GM12878 (cell line): ENCODE measurements around the gene C17orf78. TPM values are rescaled to one million over a fixed set of nuclear protein-coding genes. Genes with fewer than 3 reads are reported as not detected.
A peak's percentile ranks its signal among the peaks of the same experiment; 100 is the strongest.

ENCODE experiments used
- ATAC-seq: fragments of 200-7000 bp; cut with Tn5 transposase; 3 replicates; pipeline ENCODE4 v1.9.1; 2020; ENCODE audit warnings: mild to moderate bottlenecking, moderate library complexity
- BruUV-seq: library from RNA; stranded (reverse); fragments of 400-500 nt; replicated peaks from 2 replicates; lab custom pipeline; 2021; lab: Mats Ljungman, UMichigan
- CTCF ChIA-PET: fragments of 300-600 bp; sonication (Branson Sonifier 250); formaldehyde crosslinking; extraction: SDS; loops from one replicate; lab custom pipeline; 2021; ENCODE audit warnings: inconsistent platforms; lab: Yijun Ruan, JAX
- POLR2A ChIA-PET: fragments of 350-600 bp; formaldehyde crosslinking; extraction: SDS; loops from one replicate; lab custom pipeline; 2021; ENCODE audit warnings: inconsistent platforms; lab: Charles Lee
- RAD21 ChIA-PET: fragments of 300-600 bp; sonication (Branson Sonifier 250); formaldehyde crosslinking; loops from one replicate; lab custom pipeline; 2023; ENCODE audit warnings: antibody characterized with exemption; ENCODE audit not compliant: unreplicated experiment; lab: Charles Lee
- SMC1A ChIA-PET: fragments of 300-600 bp; sonication (Branson Sonifier 250); formaldehyde crosslinking; loops from one replicate; lab custom pipeline; 2023; ENCODE audit not compliant: unreplicated experiment, uncharacterized antibody; lab: Charles Lee
- DNase-seq: peaks from one replicate; pipeline ENCODE4 v3.0.0-alpha.2; 2011; ENCODE audit warnings: low read depth, low spot score
- FAIRE-seq: peaks from 3 replicates; lab custom pipeline; 2011; peaks lifted over from hg19 to GRCh38; lab: Jason Lieb, UNC
- H2AFZ ChIP-seq: 2 replicates; pipeline ENCODE4 v1.6.0; 2011; ENCODE audit warnings: low read depth, low read length, control low read depth; ENCODE audit not compliant: control insufficient read depth
- H3K27ac ChIP-seq: 2 replicates; pipeline ENCODE4 v1.5.1; 2011; ENCODE audit warnings: control low read depth; ENCODE audit not compliant: control insufficient read depth, insufficient read depth
- H3K27me3 ChIP-seq, 2 experiments: replicated peaks in 1 of 2; 2 replicates each; pipeline versions ENCODE4 v1.6.0 to v1.6.1; 2011; ENCODE audit warnings: low read length in 1 of 2; ENCODE audit not compliant: control insufficient read depth in 2 of 2, insufficient read depth in 2 of 2
- H3K36me3 ChIP-seq, 2 experiments: 2 replicates each; pipeline ENCODE4 v1.5.1; 2011; ENCODE audit warnings: low read length in 1 of 2; ENCODE audit not compliant: control insufficient read depth in 2 of 2, insufficient read depth in 2 of 2
- H3K4me1 ChIP-seq: 2 replicates; pipeline ENCODE4 v1.6.1; 2011; ENCODE audit warnings: mild to moderate bottlenecking, low read length, moderate library complexity, mixed read lengths; ENCODE audit not compliant: control insufficient read depth, insufficient read depth
- H3K4me2 ChIP-seq: 2 replicates; pipeline ENCODE4 v1.6.0; 2011; ENCODE audit warnings: control low read depth; ENCODE audit not compliant: control insufficient read depth, insufficient read depth
- H3K4me3 ChIP-seq: fragments of 200-600 bp; sonication (generic); 2 replicates; pipeline ENCODE4 v1.5.1; 2016
- H3K79me2 ChIP-seq: 2 replicates; pipeline ENCODE4 v1.6.0; 2011; ENCODE audit warnings: low read length; ENCODE audit not compliant: control insufficient read depth, insufficient read depth
- H3K9ac ChIP-seq: 2 replicates; pipeline ENCODE4 v1.8.0; 2011; ENCODE audit warnings: low read length, control low read depth, mixed read lengths; ENCODE audit not compliant: control insufficient read depth, insufficient read depth
- H3K9me3 ChIP-seq: replicated peaks from 3 replicates; pipeline ENCODE4 v1.5.1; 2011; ENCODE audit warnings: mild to moderate bottlenecking, low read length; ENCODE audit not compliant: control insufficient read depth, insufficient read depth
- H4K20me1 ChIP-seq: 2 replicates; pipeline ENCODE4 v1.6.0; 2011; ENCODE audit not compliant: control insufficient read depth, insufficient read depth
- BCL3 ChIP-seq: IDR thresholded peaks from 2 replicates; pipeline ENCODE4 v1.6.1; 2011; ENCODE audit warnings: borderline replicate concordance, low read depth, mild to moderate bottlenecking, moderate library complexity, low read length; ENCODE audit not compliant: insufficient read depth, poor library complexity, severe bottlenecking
- EGR1 ChIP-seq, 2 experiments: IDR thresholded peaks; 1 replicate in 1 of 2; 2 replicates in 1 of 2; pipeline ENCODE4 v1.6.1; 2011 to 2012; ENCODE audit warnings: low read depth in 2 of 2, low read length in 2 of 2, borderline replicate concordance in 1 of 2, mild to moderate bottlenecking in 1 of 2, moderate library complexity in 1 of 2
- IKZF1 ChIP-seq: fragments of 450-650 bp; conservative IDR thresholded peaks from 2 replicates; pipeline ENCODE4 v1.6.1; 2017; ENCODE audit warnings: antibody characterized with exemption, mild to moderate bottlenecking
- IKZF2 ChIP-seq, 2 experiments: fragments of 450-650 bp; IDR thresholded peaks; 2 replicates each; pipeline ENCODE4 v1.6.1; 2017; ENCODE audit warnings: mild to moderate bottlenecking in 2 of 2, moderate library complexity in 2 of 2
- JUNB ChIP-seq: IDR thresholded peaks from 2 replicates; pipeline ENCODE4 v1.6.1; 2016; ENCODE audit warnings: antibody characterized with exemption, mild to moderate bottlenecking
- KDM1A ChIP-seq: fragments of 200-600 bp; sonication (generic); IDR thresholded peaks from 2 replicates; pipeline ENCODE4 v1.6.1; 2016; ENCODE audit warnings: borderline replicate concordance
- NBN ChIP-seq: fragments of 450-650 bp; IDR thresholded peaks from 2 replicates; pipeline ENCODE4 v1.6.1; 2016
- NR2C1 ChIP-seq: fragments of 450-650 bp; IDR thresholded peaks from 2 replicates; pipeline ENCODE4 v1.6.1; 2017; ENCODE audit warnings: antibody characterized with exemption, mild to moderate bottlenecking, moderate library complexity
- RAD21 ChIP-seq: IDR thresholded peaks from 2 replicates; pipeline ENCODE4 v1.6.1; 2011; ENCODE audit warnings: mild to moderate bottlenecking, low read depth, low read length, moderate library complexity; ENCODE audit not compliant: insufficient read depth
- RELA ChIP-seq: fragments of 450-650 bp; IDR thresholded peaks from 2 replicates; pipeline ENCODE4 v1.8.0; 2014; ENCODE audit warnings: borderline replicate concordance; ENCODE audit not compliant: partially characterized antibody
- SMC3 ChIP-seq: IDR thresholded peaks from 2 replicates; pipeline ENCODE4 v1.6.1; 2011; ENCODE audit warnings: low read length, improper control_type of control experiment, borderline replicate concordance
- STAT3 ChIP-seq: IDR thresholded peaks from 2 replicates; pipeline ENCODE4 v1.6.1; 2011; ENCODE audit warnings: low read depth, low read length, improper control_type of control experiment
- SUZ12 ChIP-seq: fragments of 200-600 bp; sonication (generic); IDR thresholded peaks from one replicate; pipeline ENCODE4 v1.6.1; 2018; ENCODE audit warnings: antibody characterized with exemption, mild to moderate bottlenecking; ENCODE audit not compliant: unreplicated experiment
- YBX1 ChIP-seq: fragments of 450-650 bp; IDR thresholded peaks from 2 replicates; pipeline ENCODE4 v1.6.1; 2016; ENCODE audit warnings: antibody characterized with exemption
- ZBTB40 ChIP-seq: fragments of 450-650 bp; IDR thresholded peaks from 2 replicates; pipeline ENCODE4 v1.6.1; 2016; ENCODE audit warnings: mild to moderate bottlenecking, moderate library complexity, borderline replicate concordance
- ZNF622 ChIP-seq: fragments of 450-650 bp; IDR thresholded peaks from 2 replicates; pipeline ENCODE4 v1.6.1; 2017; ENCODE audit warnings: mild to moderate bottlenecking, inconsistent platforms
- ZSCAN29 ChIP-seq: fragments of 450-650 bp; IDR thresholded peaks from 2 replicates; pipeline ENCODE4 v1.6.1; 2017; ENCODE audit warnings: mild to moderate bottlenecking, moderate library complexity
- WGBS: methylation state at CpG from one replicate; pipeline ENCODE4 v1.1.6; 2016; ENCODE audit warnings: low lambda C conversion rate; ENCODE audit not compliant: insufficient replicate concordance, insufficient coverage; ENCODE audit errors: missing lambda C conversion rate; 5-methylcytosine and 5-hydroxymethylcytosine counted together
- in situ Hi-C: fragments of 300-500 bp; cut with MboI; formaldehyde crosslinking; loops from 9 replicates; pipeline ENCODE4 v1.14.3; 2018; ENCODE audit warnings: mixed read lengths
- intact Hi-C: fragments of 100-400 bp; cut with micrococcal nuclease; formaldehyde crosslinking; loops from one replicate; pipeline ENCODE4 v1.14.2; 2022; ENCODE audit not compliant: unreplicated experiment
- polyA plus RNA-seq, 11 experiments: library from polyadenylated mRNA; depleted of rRNA in 4 of 11; unstranded in 6 of 11; stranded (reverse) in 5 of 11; fragments of >200 nt; fragmentation: Nextera tagmentation in 4 of 11; fragmentation: Illumina TruSeq in 1 of 11; extraction: Ambion mirVana in 4 of 11; extraction: Trizol in 1 of 11; gene quantifications; 1 replicate in 1 of 11; 2 replicates in 10 of 11; pipeline versions ENCODE4 v1.2.1 to v1.2.3, GENCODE V29; 2011 to 2016; ENCODE audit warnings: inconsistent platforms in 2 of 11, missing spikeins in 2 of 11, low read depth in 1 of 11
- total RNA-seq, 4 experiments: library from RNA; depleted of rRNA in 3 of 4; stranded (reverse); fragments of >200 nt in 3 of 4; fragmentation: Illumina TruSeq in 1 of 4; extraction: Trizol in 1 of 4; gene quantifications; 2 replicates each; pipeline versions ENCODE4 v1.2.1 to v1.2.3, GENCODE V29; 2013 to 2021
- TF ChIP-seq, protein P1 (sequence below): IDR thresholded peaks from 2 replicates; pipeline ENCODE4 v1.6.1; 2011; ENCODE audit warnings: low read depth, low read length, improper control_type of control experiment, borderline replicate concordance

The C17orf78 gene
- total and polyA plus RNA-seq, 10 of the 15 experiments (the other 5 are each of a cell fraction or from before 2014, with no cell fraction given), result 0.10 TPM; not detected in 9

- peaks cover 6% of the 10 kb centered on the region; the same call in 1 of the 2 replicates for H3K4me1 ChIP-seq
- ChIA-PET RAD21 (interaction anchor here (0.6 to 1.6 kb wide), 11 partner anchors 9 to 61 kb away, joined by 3 to 15 read pairs (median 4); partner anchors contain the start of genes ACACA and TADA2A), SMC1A (interaction anchor here (0.5 to 1.9 kb wide), 19 partner anchors 9 to 62 kb away, joined by 3 to 18 read pairs (median 4); no protein-coding TSS in a partner anchor), CTCF (interaction anchor here (0.7 to 1.9 kb wide), 12 partner anchors 9 to 61 kb away, joined by 3 to 8 read pairs (median 4); partner anchors contain the start of gene C17orf78), POLR2A (interaction anchor here (0.7 to 2.1 kb wide), 9 partner anchors 10 to 22 kb away, joined by 3 to 11 read pairs (median 5); partner anchors contain the start of genes ACACA and TADA2A)
- ATAC-seq (peak; percentile 94), DNase-seq (no peak), FAIRE-seq (no peak)
- H3K4me2 ChIP-seq, result peak overlapping the region; percentile 9; the same call in 1 of the 2 replicates
- no peaks in the 10 kb centered on the region; the same call in 1 of the 2 replicates for H3K79me2 ChIP-seq
- H3K9me3 ChIP-seq, result no peaks in the 10 kb centered on the region
- H3K27ac ChIP-seq, result peak overlapping the region; percentile 58; the same call in 1 of the 2 replicates
- H4K20me1 ChIP-seq, result no peaks in the 10 kb centered on the region
- H3K9ac ChIP-seq, result no peak overlapping the region
- 0% methylated on average over 1 of the region's 1 CpG for WGBS
- no peak overlapping the region for H3K4me3 ChIP-seq
- in situ Hi-C loops, result no loop called here
- intact Hi-C loops, result no loop called here
- no TSS peak for BruUV-seq
- H3K36me3 ChIP-seq, result peaks cover 5 to 31% of the 10 kb centered on the region in 2 experiments; a peak in 3 of 4 replicates
- H3K27me3 ChIP-seq, result no peaks in the 10 kb centered on the region
- H2AFZ ChIP-seq, result peak overlapping the region; percentile 10; the same call in 1 of the 2 replicates
- TF ChIP-seq NBN, result no peak
- peak in 1 of 2 experiments; percentile 27; a peak in 1 of 4 replicates for TF ChIP-seq IKZF2 (IDR thresholded peaks at IDR 0.05)
- no peak for TF ChIP-seq RELA
- no peak for TF ChIP-seq RAD21
- TF ChIP-seq KDM1A, result no peak
- TF ChIP-seq ZBTB40, result no peak
- TF ChIP-seq BCL3, result no peak
- TF ChIP-seq NR2C1, result no peak
- TF ChIP-seq YBX1, result no peak
- no peak for TF ChIP-seq SUZ12
- no peak for TF ChIP-seq IKZF1
- no peak for TF ChIP-seq ZNF622
- no peak for TF ChIP-seq ZSCAN29
- TF ChIP-seq, protein P1, sequence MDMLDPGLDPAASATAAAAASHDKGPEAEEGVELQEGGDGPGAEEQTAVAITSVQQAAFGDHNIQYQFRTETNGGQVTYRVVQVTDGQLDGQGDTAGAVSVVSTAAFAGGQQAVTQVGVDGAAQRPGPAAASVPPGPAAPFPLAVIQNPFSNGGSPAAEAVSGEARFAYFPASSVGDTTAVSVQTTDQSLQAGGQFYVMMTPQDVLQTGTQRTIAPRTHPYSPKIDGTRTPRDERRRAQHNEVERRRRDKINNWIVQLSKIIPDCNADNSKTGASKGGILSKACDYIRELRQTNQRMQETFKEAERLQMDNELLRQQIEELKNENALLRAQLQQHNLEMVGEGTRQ, result no peak
- no peak for TF ChIP-seq STAT3
- no peak for TF ChIP-seq SMC3
- peak; percentile 64; the same call in 1 of the 2 replicates for TF ChIP-seq JUNB
- no peak for TF ChIP-seq EGR1 (IDR thresholded peaks at IDR 0.05; ENCODE audit: borderline replicate concordance in 1 of 2, low read depth in 2 of 2, low read length in 2 of 2)
These were observed 54.4 kb downstream of the C17orf78 start for GRCh38 chr17:37430051-37430627.
